Erythroblast (primary cell): ENCODE results near the gene UBC.

ENCODE experiments used
- GATA1 ChIP-seq: IDR thresholded peaks from 2 replicates; pipeline ENCODE4 v1.6.1; 2011; ENCODE audit warnings: low read depth, mild to moderate bottlenecking, control low read depth, low read length, moderate library complexity
- POLR2A ChIP-seq: IDR thresholded peaks from 2 replicates; pipeline ENCODE4 v1.6.1; 2011; ENCODE audit warnings: mild to moderate bottlenecking, low read length

DNA sequence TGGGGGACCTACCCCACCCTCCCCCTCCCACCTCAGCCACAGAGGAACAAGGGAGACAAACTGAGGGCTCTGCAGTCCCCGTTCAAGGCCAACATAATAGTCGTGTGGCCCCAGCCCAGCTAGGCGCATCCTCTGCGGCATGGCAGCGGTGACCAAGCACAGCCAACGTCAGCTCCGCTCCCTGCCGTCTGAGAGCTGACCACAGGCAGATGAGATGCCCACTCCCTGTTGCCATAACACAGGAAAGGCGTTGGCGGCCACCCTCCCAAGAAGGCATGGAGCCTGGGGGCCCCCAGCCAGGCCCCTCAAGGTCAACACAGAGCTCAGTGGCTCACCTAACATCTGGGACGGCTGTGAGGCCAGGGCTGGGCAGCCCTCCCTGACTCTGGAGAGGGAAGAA lies 32.6 kb upstream of the UBC start:
- TF ChIP-seq POLR2A (no peak), GATA1 (no peak)
